ENCODE data around the gene TLR1.
"Not testable (repeated sequence)": the region's sequence is repeated elsewhere in the genome, so short reads cannot be mapped to it uniquely, and the experiment has no call there.

The TLR1 gene

DNA sequence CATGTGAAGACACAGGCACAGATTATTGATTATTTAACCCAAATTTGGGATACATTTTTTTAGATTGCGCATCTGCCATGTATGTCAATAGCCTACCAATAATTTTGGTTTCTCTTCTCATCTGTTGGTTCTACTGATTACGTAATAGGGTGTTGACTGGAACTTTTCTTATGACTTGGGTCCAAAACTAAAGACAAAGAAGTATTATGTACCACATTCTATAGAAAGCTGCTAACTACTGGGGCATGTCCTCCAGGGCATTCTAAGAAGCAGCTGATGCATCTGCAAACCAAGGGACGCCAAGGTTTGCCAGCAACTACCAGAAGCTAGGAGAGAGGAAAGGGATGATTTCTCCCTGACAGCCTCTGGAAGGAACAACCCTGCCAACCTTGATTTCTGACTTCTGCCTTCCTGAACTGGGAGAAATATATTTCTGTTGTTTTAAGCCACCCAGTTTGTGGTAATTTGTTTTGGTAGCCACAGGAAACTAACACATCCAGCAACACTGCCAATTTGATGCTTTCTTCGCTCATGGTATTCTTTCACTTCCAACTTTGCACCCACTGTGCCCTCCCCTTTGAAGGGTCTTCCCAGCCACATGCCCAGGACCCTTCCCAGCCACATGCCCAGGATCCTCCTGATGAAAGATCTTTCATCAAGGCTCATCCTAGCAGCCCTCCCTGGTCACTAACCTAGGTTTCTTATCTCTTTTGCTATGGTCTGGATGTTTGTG is 15.9 kb upstream of the TLR1 start:
- ATAC-seq (ENCODE audit: low read depth) (peak; percentile 9), DNase-seq (ENCODE audit: low spot score in 2 of 2) (no peak)
- Mint-ChIP-seq H3K4me1 (peaks cover 46% of the 10 kb centered on the region), H3K27ac (peak overlapping the region; percentile 89), H3K4me3 (no peak overlapping the region), H3K27me3 (no peaks in the 10 kb centered on the region), H3K9me3 (peaks cover 8% of the 10 kb centered on the region), H3K36me3 (peaks cover 30% of the 10 kb centered on the region)

DNA sequence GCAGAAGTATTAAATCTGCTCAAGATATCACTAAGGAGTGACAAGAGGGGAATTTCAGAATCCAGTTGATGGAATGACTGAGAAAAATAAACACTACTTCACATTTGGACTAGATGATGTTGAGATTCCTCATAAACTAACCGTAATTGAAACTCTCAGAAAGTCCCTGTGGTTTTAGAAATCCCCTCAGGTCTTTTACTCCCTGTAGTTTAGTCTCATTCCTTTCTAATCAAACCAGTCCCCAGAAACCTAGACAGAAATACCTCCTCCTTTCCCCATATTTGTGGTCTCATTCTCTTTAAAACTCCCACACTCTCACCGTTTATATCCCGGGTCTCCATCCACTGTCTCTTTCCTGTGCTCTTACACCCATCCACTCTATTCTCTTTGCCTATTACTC is 15.0 kb upstream of the TLR1 start:
- peak; percentile 43 for ATAC-seq (ENCODE audit: low read depth)
- no peaks in the 10 kb centered on the region for H3K27me3 Mint-ChIP-seq
- H3K4me1 Mint-ChIP-seq, result peaks cover 44% of the 10 kb centered on the region
- H3K27ac Mint-ChIP-seq, result peak overlapping the region; percentile 89
- DNase-seq (ENCODE audit: low spot score in 2 of 2), result no peak
- H3K36me3 Mint-ChIP-seq, result peaks cover 26% of the 10 kb centered on the region
- H3K4me3 Mint-ChIP-seq, result no peak overlapping the region
- peaks cover 8% of the 10 kb centered on the region for H3K9me3 Mint-ChIP-seq

DNA sequence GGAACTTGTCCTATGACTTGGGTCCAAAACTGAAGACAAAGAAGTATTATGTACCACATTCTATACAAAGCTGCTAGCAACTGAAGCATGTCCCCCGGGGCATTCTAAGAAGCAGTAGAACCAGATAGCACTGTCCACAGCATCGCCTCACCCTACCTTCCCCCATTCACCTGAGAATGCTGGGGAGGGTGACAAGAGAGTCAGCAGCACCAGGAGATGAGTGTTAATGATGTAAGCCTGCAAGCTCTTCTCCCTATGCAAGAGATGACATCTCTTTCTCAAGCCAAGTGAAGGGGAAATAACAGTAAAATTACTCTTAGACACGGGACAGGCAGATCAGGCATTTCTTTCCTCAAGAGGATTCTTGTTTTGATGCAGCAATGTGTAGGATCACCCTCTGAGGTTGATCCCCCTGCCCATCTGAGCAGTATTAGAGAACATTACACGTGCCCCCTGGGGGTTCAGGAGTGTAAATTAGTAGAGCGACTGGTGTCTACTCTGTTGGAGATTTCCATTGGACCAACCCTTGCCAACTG is 13.9 kb upstream of the TLR1 start:
- ATAC-seq (ENCODE audit: low read depth) (peak; percentile 4), DNase-seq (ENCODE audit: low spot score in 2 of 2) (no peak)
- Mint-ChIP-seq H3K4me1 (peaks cover 47% of the 10 kb centered on the region), H3K27me3 (no peaks in the 10 kb centered on the region), H3K27ac (peak overlapping the region; percentile 89), H3K9me3 (peaks cover 8% of the 10 kb centered on the region), H3K4me3 (no peak overlapping the region), H3K36me3 (peaks cover 28% of the 10 kb centered on the region)

GRCh38 chr4:38815885-38816782 is 11.5 kb upstream of the TLR1 start:
- Mint-ChIP-seq H3K9me3 (peaks cover 2% of the 10 kb centered on the region), H3K27ac (peak overlapping the region; percentile 97), H3K36me3 (peaks cover 27% of the 10 kb centered on the region), H3K27me3 (no peaks in the 10 kb centered on the region), H3K4me1 (peaks cover 51% of the 10 kb centered on the region), H3K4me3 (peak overlapping the region; percentile 51)
- ATAC-seq (ENCODE audit: low read depth) (peak; percentile 88), DNase-seq (ENCODE audit: low spot score in 2 of 2) (peak in 1 of 2 donors; percentile 54)

- Mint-ChIP-seq H3K27ac (peak overlapping the region; percentile 57), H3K36me3 (peaks cover 34% of the 10 kb centered on the region)
These were observed 9.8 kb upstream of the TLR1 start for GRCh38 chr4:38814386-38814785.

GRCh38 chr4:38811297-38811696 is 6.7 kb upstream of the TLR1 start:
- H3K9me3 Mint-ChIP-seq, result peaks cover 2% of the 10 kb centered on the region
- no peak overlapping the region for H3K4me3 Mint-ChIP-seq
- DNase-seq (ENCODE audit: low spot score in 2 of 2), result no peak
- H3K4me1 Mint-ChIP-seq, result peaks cover 34% of the 10 kb centered on the region
- no peak overlapping the region for H3K27ac Mint-ChIP-seq
- peaks cover 36% of the 10 kb centered on the region for H3K36me3 Mint-ChIP-seq
- ATAC-seq (ENCODE audit: low read depth), result no peak
- H3K27me3 Mint-ChIP-seq, result no peaks in the 10 kb centered on the region

More at GRCh38 chr4:38814386-38814785, 9.8 kb upstream of the TLR1 start:
- H3K27me3 Mint-ChIP-seq, result no peaks in the 10 kb centered on the region
- peaks cover 2% of the 10 kb centered on the region for H3K9me3 Mint-ChIP-seq
- no peak for ATAC-seq (ENCODE audit: low read depth)
- peaks cover 43% of the 10 kb centered on the region for H3K4me1 Mint-ChIP-seq
- no peak overlapping the region for H3K4me3 Mint-ChIP-seq
- DNase-seq (ENCODE audit: low spot score in 2 of 2), result no peak

DNA sequence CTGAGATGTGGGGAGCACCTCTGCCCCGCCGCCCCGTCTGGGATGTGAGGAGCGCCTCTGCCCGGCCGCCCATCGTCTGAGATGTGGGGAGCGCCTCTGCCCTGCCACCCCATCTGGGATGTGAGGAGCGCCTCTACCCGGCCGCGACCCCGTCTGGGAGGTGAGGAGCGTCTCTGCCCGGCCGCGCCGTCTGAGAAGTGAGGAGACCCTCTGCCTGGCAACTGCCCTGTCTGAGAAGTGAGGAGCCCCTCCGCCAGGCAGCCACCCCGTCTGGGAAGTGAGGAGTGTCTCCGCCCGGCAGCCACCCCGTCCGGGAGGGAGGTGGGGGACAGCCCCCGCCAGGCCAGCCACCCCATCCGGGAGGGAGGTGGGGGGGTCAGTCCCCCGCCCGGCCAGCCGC is 2.9 kb upstream of the TLR1 start:
- H3K9me3 Mint-ChIP-seq; H3K27me3 Mint-ChIP-seq; H3K27ac Mint-ChIP-seq; ATAC-seq (ENCODE audit: low read depth); DNase-seq (ENCODE audit: low spot score in 2 of 2); H3K4me3 Mint-ChIP-seq: not testable (repeated sequence)
- Mint-ChIP-seq H3K36me3 (peaks cover 23% of the 10 kb centered on the region), H3K4me1 (peaks cover 36% of the 10 kb centered on the region)

DNA sequence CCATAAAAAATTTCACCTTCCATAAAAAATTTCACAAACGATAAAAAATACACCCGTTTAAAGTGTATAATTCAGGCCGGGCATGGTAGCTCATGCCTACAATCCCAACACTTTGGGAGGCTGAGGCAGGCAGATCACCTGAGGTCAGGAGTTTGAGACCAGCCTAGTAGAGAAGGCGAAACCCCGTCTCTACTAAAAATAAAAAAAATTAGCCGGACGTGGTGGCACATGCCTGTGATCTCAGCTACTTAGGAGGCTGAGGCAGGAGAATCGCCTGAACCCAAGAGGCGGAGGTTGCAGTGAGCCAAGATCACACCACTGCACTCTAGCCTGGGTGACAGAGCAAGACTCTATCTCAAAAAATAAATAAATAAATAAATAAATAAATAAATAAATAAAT is 1.7 kb upstream of the TLR1 start:
- H3K4me3 Mint-ChIP-seq, result peak overlapping the region; percentile 98

GRCh38 chr4:38805530-38806145 is 1.0 kb upstream of the TLR1 start:
- no peaks in the 10 kb centered on the region for H3K27me3 Mint-ChIP-seq
- H3K36me3 Mint-ChIP-seq, result peaks cover 33% of the 10 kb centered on the region
- ATAC-seq (ENCODE audit: low read depth) (peak; percentile 79), DNase-seq (ENCODE audit: low spot score in 2 of 2) (peak in 1 of 2 donors; percentile 49)
- peaks cover 34% of the 10 kb centered on the region for H3K4me1 Mint-ChIP-seq
- H3K9me3 Mint-ChIP-seq, result peaks cover 6% of the 10 kb centered on the region
- peak overlapping the region; percentile 94 for H3K27ac Mint-ChIP-seq
- H3K4me3 Mint-ChIP-seq, result peak overlapping the region; percentile 98

More for the DNA sequence above, 1.7 kb upstream of the TLR1 start:
- H3K27me3 Mint-ChIP-seq; DNase-seq (ENCODE audit: low spot score in 2 of 2); ATAC-seq (ENCODE audit: low read depth); H3K9me3 Mint-ChIP-seq: not testable (repeated sequence)
- H3K36me3 Mint-ChIP-seq, result peaks cover 29% of the 10 kb centered on the region
- H3K4me1 Mint-ChIP-seq, result peaks cover 34% of the 10 kb centered on the region
- peak overlapping the region; percentile 94 for H3K27ac Mint-ChIP-seq

DNA sequence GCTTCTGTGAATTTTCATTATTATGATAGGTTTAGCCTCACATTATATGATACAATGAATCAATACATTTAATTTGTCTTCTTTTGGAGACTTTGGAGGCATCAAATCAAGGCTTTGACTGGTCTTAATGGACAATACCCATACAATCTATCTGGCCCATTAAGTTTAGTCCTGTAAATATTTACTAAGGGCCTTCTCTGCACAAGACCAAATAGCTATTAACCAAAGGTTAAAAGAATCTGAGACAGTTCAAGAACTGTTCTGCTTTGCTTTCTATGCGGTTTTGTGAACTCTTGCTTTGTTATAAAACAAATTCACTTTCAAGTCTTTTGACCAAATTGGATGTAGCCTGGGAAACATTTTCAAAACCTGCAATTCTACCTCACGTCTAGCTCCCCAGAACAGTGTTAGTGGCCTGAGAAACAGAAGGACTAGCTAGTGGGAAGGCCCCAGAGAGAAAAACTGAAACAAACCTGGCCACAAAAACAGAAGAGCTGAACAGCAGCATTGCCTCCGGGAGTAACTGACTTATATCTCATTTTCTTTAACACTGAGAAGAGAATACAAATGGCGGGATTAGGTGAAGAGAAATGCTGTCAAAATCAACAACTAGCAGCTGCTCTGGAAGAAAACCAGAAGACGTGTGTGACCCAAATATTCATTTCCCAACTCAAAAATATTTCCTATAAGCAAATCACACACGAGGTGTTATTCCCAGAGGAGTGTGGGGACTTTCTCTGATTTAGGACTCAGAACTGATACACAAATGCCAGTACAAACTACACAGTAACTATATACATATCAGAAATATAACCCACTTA is 548 bp downstream of the TLR1 start:
- Mint-ChIP-seq H3K36me3 (peaks cover 42% of the 10 kb centered on the region), H3K4me3 (peak overlapping the region; percentile 98), H3K4me1 (peaks cover 33% of the 10 kb centered on the region), H3K27ac (peak overlapping the region; percentile 94), H3K27me3 (no peaks in the 10 kb centered on the region), H3K9me3 (peaks cover 13% of the 10 kb centered on the region)
- DNase-seq (ENCODE audit: low spot score in 2 of 2) (no peak), ATAC-seq (ENCODE audit: low read depth) (peak; percentile 10)

DNA sequence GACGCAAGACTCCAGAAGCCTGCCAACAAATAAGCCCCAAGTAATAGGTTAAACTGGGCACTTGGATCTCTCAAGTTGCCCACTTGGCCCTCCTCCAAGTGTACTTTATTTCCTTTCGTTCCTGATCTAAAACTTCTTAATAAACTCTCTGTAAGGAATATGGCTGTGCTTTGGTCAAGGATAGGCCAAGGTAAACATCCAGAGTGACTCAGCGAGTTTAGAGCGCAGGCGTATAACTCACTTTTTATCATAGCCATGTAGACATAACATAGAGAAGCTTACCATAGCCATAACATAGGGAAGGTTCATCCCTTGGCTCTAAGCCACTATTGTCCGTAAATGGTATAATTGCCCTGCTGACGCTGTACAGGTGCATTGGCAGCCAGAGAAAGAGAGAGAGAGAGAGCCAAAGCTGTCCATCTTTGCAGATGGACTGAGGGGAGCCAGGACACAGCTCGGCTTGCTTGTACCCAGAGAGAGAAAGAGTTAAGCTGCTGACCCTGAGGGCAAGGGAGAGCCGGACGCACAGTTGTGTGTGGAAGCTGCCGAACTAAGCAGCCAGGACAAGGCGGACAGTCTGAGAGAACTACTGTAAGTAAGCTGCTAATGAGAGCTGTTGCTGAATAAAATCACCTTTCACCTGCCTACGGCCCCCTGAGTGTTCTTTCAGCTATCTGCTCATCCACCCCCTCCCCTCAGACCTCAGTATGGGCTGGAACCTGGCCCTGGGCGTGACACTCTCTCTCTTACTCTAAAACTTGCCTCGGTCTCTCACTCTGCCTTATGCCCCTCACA is 1.8 kb downstream of the TLR1 start:
- H3K36me3 Mint-ChIP-seq, result peaks cover 49% of the 10 kb centered on the region
- no peak for DNase-seq (ENCODE audit: low spot score in 2 of 2)

GRCh38 chr4:38800961-38801450 is 3.6 kb downstream of the TLR1 start:
- Mint-ChIP-seq H3K27ac (no peak overlapping the region), H3K4me3 (no peak overlapping the region), H3K4me1 (peaks cover 29% of the 10 kb centered on the region), H3K9me3 (peaks cover 15% of the 10 kb centered on the region), H3K36me3 (peaks cover 55% of the 10 kb centered on the region), H3K27me3 (no peaks in the 10 kb centered on the region)
- DNase-seq (ENCODE audit: low spot score in 2 of 2) (no peak), ATAC-seq (ENCODE audit: low read depth) (no peak)

More for the DNA sequence above, 1.8 kb downstream of the TLR1 start:
- Mint-ChIP-seq H3K9me3 (peaks cover 15% of the 10 kb centered on the region), H3K4me3 (peak overlapping the region; percentile 79), H3K4me1 (peaks cover 34% of the 10 kb centered on the region), H3K27ac (peak overlapping the region; percentile 94), H3K27me3 (no peaks in the 10 kb centered on the region)
- ATAC-seq (ENCODE audit: low read depth), result no peak
